Measurements from ENCODE around the gene CACNA2D4.

DNA sequence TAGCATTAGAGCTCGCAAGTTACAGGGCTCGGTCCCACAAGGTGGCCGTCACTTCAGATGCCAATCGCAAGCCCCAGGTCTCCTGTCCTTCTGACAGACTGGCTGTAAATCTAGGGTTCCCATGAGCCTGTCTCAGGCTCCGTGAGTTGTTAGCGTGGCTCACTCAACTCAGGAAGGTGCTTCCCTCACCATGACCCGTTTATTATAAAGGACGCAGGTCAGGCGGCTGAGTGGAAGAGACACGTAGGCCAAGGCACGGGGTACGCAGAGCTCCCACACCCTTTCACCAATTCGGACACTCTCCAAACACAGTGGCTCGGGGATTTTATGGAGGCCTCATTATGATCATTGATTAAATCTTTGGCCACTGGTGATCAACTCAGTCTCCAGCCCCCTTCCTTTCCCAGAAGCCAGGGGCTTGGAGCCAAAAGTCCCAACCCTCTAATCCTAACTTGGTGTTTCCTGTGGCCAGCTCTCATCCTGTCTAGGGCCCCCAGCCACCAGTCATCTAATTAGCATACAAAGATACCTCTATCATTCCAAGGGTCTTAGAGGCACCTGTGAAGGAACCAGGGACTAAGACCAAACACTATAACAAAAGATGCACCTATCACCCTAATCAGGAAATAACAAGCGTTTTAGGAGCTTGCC is 123.9 kb downstream of the CACNA2D4 start:
- TF ChIP-seq, protein P1, sequence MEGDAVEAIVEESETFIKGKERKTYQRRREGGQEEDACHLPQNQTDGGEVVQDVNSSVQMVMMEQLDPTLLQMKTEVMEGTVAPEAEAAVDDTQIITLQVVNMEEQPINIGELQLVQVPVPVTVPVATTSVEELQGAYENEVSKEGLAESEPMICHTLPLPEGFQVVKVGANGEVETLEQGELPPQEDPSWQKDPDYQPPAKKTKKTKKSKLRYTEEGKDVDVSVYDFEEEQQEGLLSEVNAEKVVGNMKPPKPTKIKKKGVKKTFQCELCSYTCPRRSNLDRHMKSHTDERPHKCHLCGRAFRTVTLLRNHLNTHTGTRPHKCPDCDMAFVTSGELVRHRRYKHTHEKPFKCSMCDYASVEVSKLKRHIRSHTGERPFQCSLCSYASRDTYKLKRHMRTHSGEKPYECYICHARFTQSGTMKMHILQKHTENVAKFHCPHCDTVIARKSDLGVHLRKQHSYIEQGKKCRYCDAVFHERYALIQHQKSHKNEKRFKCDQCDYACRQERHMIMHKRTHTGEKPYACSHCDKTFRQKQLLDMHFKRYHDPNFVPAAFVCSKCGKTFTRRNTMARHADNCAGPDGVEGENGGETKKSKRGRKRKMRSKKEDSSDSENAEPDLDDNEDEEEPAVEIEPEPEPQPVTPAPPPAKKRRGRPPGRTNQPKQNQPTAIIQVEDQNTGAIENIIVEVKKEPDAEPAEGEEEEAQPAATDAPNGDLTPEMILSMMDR (IDR thresholded peaks at IDR 0.05) = no peak
- no peak for TF ChIP-seq POLR2A (IDR thresholded peaks at IDR 0.05)
